ENCODE measurements around the gene RGSL1. TPM values are rescaled to one million over a fixed set of nuclear protein-coding genes. Genes with fewer than 3 reads are reported as not detected.
A peak's percentile ranks its signal among the peaks of the same experiment; 100 is the strongest.

The RGSL1 gene
- total RNA-seq, 1 donor from 2014 or later = not detected

DNA sequence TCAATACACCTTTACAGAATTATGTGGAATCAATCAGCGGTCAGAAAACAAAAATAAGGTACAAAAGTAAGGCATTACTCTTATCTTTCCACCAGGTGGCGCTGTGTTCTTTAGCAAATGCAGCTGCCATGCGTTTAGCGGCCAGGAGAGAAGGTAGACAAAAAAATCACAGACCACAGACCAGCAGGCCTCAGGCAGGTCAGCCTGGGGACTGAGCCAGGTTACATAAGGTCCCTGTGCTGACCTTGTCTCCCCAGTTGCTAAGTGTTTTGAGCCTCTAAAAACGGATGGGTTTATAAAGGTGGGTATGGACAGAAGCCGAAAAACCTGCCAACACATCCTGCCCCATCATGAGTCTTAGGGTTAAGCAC, 151.5 kb downstream of the RGSL1 start:
- peaks cover 31% of the 10 kb centered on the region for H3K36me3 ChIP-seq
- intact Hi-C loops (cut with DNase I) = loop anchor here (5.0 kb wide), 1 partner anchor 181 kb away; no protein-coding TSS in a partner anchor
- peak; percentile 26 to 40 for ATAC-seq
- H3K27ac ChIP-seq = peak overlapping the region; percentile 82
- H3K4me3 ChIP-seq = peak overlapping the region; percentile 68
- no peaks in the 10 kb centered on the region for H3K27me3 ChIP-seq (ENCODE audit: low read depth)
- no peaks in the 10 kb centered on the region for H3K9me3 ChIP-seq
- DNase-seq = peak; percentile 71
- peaks cover 50% of the 10 kb centered on the region for H3K4me1 ChIP-seq
- TF ChIP-seq, protein P1, sequence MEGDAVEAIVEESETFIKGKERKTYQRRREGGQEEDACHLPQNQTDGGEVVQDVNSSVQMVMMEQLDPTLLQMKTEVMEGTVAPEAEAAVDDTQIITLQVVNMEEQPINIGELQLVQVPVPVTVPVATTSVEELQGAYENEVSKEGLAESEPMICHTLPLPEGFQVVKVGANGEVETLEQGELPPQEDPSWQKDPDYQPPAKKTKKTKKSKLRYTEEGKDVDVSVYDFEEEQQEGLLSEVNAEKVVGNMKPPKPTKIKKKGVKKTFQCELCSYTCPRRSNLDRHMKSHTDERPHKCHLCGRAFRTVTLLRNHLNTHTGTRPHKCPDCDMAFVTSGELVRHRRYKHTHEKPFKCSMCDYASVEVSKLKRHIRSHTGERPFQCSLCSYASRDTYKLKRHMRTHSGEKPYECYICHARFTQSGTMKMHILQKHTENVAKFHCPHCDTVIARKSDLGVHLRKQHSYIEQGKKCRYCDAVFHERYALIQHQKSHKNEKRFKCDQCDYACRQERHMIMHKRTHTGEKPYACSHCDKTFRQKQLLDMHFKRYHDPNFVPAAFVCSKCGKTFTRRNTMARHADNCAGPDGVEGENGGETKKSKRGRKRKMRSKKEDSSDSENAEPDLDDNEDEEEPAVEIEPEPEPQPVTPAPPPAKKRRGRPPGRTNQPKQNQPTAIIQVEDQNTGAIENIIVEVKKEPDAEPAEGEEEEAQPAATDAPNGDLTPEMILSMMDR (IDR thresholded peaks at IDR 0.05) = peak; percentile 80

DNA sequence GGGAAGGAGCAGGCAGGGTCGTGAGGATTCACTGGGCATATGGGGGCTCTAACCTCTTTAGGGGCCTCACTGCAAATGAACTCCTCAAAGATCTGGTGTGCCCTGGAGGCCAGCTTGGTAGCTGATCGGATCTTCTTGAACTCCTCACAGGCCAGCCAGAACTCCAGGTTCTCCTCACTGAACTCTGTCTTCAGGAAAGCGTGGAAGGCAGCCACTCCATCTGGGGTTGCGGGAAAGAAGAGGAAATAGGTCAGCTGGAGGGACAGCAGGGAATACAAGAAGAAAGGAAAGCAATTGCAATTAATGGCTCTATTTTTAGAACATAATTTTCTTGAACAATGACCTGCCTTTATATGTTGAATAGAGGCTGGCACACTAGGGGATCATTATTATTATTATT, 152.0 kb downstream of the RGSL1 start:
- Histone ChIP-seq H3K4me1 (peaks cover 50% of the 10 kb centered on the region), H3K27me3 (ENCODE audit: low read depth) (no peaks in the 10 kb centered on the region), H3K36me3 (peaks cover 31% of the 10 kb centered on the region), H3K4me3 (peak overlapping the region; percentile 68), H3K9me3 (no peaks in the 10 kb centered on the region), H3K27ac (peak overlapping the region; percentile 82)
- no peak for DNase-seq
- TF ChIP-seq, protein P1 (IDR thresholded peaks at IDR 0.05) = no peak
- no peak for ATAC-seq
- intact Hi-C loops (cut with DNase I) = loop anchor here (5.0 kb wide), 1 partner anchor 180 kb away; no protein-coding TSS in a partner anchor

DNA sequence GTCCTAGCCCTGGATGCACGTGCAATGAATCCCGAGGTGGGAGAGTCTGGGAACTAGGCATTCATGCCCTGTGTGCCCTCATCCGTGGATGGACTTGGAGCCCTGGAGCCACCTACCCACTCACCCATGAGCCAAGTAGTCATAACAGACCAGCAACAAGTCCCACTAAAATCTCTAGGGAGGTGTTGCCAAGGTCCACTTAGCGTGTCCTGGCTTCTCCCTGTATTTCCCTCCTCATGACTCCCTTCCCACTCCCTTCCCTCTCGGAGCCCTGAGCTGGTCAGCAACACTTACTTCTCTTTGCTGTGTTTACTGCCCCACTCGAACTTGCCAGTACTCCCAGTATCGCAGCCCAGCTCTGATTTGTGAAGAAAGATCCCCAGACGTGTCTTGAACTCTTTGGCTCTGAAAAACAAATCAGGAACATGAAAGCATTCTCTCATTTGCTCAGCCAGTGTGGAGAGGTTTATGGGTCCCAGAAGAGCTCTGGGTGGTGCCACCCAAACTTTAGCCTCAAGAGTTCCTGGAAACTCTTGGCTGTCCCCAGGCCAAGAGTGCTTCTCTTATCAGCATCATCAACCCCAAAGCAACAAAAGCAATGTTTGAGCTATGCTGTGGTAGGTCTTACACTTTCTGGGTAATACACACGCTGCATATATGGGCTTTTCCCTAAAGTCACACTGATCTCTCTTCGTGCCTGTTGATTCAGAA, 153.1 kb downstream of the RGSL1 start:
- no peaks in the 10 kb centered on the region for H3K27me3 ChIP-seq (ENCODE audit: low read depth)
- intact Hi-C loops (cut with DNase I) = loop anchor here (5.0 kb wide), 1 partner anchor 179 kb away; no protein-coding TSS in a partner anchor
- peaks cover 50% of the 10 kb centered on the region for H3K4me1 ChIP-seq
- DNase-seq (peak; percentile 59), ATAC-seq (peak; percentile 76 to 77)
- H3K27ac ChIP-seq = peak overlapping the region; percentile 82
- TF ChIP-seq, protein P1 (IDR thresholded peaks at IDR 0.05) = no peak
- peak overlapping the region; percentile 68 for H3K4me3 ChIP-seq
- peaks cover 31% of the 10 kb centered on the region for H3K36me3 ChIP-seq
- H3K9me3 ChIP-seq = no peaks in the 10 kb centered on the region

DNA sequence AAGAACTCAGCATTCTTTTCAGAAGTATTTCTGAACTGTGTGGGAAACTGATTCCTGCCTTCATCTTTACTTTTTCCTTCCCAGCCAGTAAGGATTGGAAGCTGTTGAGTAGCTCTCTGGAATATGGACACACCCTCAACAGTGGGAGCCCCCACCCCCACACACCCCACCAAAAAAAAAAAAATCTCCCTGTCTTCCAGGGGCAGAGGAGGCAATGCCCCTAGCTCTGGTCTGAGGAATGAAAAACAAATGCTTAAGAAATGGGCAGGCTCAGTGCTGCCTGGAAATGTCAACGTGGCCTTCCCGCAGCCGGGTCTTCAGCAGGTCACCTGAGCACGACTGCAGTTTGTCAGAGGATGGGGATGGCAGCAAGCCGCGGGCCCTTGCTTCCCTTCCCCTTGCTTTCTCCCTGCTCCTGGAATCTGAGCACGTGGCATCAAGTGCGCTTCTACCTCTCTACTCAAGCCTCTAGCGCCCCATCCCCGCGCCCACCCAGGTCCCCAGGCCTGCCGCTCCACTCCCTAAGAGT, 153.8 kb downstream of the RGSL1 start:
- TF ChIP-seq, protein P1 (IDR thresholded peaks at IDR 0.05) = no peak
- Histone ChIP-seq H3K9me3 (no peaks in the 10 kb centered on the region), H3K27me3 (ENCODE audit: low read depth) (no peaks in the 10 kb centered on the region), H3K36me3 (peaks cover 29% of the 10 kb centered on the region), H3K4me1 (peaks cover 43% of the 10 kb centered on the region), H3K27ac (peak overlapping the region; percentile 82), H3K4me3 (peak overlapping the region; percentile 68)
- ATAC-seq = peak; percentile 18 to 20
- DNase-seq = peak; percentile 49
- intact Hi-C loops (cut with DNase I) = loop anchor here (5.0 kb wide), 1 partner anchor 179 kb away; no protein-coding TSS in a partner anchor

DNA sequence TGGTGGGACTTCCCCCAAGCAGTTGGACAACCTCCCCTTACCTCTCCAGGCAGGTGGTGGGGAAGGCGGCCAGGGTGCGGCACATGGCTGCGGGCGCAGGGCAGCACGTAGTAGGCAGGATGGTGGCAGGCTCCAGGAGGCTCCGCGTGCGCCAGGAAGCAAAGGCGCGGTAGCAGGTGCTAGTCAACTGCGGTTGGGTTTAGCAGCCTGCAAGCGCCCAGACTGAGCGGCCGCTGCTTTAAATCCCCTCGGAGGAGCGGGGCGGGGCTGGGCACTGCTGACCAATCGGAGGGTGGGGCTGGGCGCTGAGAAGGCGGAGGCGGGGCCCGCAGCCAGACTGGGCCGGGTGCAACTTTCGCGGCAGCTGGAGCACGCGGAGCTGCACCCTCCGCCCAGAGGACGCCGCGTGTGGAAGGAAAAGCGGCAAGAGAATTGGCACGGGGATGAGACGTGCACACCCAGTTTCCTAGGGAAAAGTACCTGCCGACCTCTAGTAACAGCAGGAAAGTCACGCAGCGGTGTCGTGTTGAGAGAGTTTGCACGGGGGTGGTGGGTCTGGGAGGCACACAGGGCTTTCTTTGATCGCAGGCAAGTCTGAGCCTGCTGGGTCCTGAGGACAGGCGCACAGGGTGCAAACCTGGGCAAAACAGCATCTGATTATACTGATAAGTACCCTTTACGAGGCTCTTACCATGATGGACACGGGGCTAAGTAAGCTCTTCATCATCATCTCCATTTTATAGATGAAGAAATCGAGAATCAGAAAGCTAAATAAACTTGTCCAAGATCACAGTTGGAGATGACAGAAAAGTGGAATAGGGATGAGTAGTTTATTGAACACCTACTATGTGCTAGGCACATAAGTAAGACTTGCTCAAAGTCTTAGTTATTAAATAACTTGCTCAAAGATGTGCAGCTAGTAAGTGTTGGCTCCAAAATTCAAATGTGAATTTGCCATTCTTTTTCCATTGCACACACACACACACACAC, 154.5 kb downstream of the RGSL1 start, which contains the start of gene RGS16:
RGS16 (minus strand) TSS at position 215 of the 990 bp plus-strand sequence; CDS start at position 85, 130 bp downstream.
- ATAC-seq (peak; percentile 92 to 94), DNase-seq (peak; percentile 96)
- Histone ChIP-seq H3K4me1 (peaks cover 36% of the 10 kb centered on the region), H3K36me3 (peaks cover 21% of the 10 kb centered on the region), H3K4me3 (peak within 1 kb of the TSS; percentile 68), H3K27ac (peak within 1 kb of the TSS; percentile 82), H3K27me3 (ENCODE audit: low read depth) (no peaks in the 10 kb centered on the region), H3K9me3 (no peaks in the 10 kb centered on the region)
- intact Hi-C loops (cut with DNase I) = loop anchor here (5.0 kb wide), 1 partner anchor 178 kb away; no protein-coding TSS in a partner anchor
- TF ChIP-seq, protein P1 (IDR thresholded peaks at IDR 0.05) = no peak

Data from lower lobe of right lung (tissue), 2 donors.